Dermis lymphatic vessel endothelial cell (primary cell): ENCODE results near the gene TTYH1. TPM values are rescaled to one million over a fixed set of nuclear protein-coding genes. Genes with fewer than 3 reads are reported as not detected.

Source experiments
- total RNA-seq: library from RNA; depleted of rRNA; stranded (reverse); fragments of >200 nt; gene quantifications from 2 replicates; pipeline ENCODE4 v1.2.1, GENCODE V29; 2014

The TTYH1 gene
- total RNA-seq = not detected in 2 replicates

DNA sequence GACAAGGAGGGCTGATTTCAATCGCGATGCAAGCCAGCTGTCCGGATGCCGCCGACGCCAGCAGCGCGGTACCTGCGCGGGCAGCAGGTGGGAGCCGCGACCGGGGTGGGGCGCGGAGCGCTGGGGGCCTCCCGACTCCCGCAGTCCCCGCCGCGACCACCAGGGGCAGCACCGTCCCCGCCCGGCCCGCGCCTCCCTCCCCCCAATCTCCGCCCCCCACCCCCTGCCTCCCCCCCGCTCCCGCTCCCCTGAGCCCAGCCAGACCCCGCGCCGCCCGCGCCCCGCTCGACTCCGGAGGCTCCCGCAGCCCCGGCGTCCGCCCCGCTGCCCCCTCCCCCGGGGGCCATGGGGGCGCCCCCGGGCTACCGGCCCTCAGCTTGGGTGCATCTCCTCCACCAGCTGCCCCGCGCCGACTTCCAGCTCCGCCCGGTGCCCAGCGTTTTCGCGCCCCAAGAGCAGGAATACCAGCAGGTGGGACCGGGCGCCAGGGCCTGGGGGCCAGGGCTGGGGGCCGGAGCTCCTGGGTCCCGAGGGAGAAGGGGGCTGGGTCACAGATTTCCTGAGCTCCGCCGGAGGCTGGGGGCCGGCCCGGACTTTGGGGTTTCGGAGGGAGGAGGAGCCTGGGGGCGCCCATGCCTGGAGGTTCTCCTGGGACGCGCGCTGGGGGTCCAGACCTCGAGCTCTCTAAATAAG, at the start of gene TTYH1:
TTYH1 (plus strand) TSS at position 257 of the 693 bp plus-strand sequence; CDS start at position 346, 89 bp downstream.

DNA sequence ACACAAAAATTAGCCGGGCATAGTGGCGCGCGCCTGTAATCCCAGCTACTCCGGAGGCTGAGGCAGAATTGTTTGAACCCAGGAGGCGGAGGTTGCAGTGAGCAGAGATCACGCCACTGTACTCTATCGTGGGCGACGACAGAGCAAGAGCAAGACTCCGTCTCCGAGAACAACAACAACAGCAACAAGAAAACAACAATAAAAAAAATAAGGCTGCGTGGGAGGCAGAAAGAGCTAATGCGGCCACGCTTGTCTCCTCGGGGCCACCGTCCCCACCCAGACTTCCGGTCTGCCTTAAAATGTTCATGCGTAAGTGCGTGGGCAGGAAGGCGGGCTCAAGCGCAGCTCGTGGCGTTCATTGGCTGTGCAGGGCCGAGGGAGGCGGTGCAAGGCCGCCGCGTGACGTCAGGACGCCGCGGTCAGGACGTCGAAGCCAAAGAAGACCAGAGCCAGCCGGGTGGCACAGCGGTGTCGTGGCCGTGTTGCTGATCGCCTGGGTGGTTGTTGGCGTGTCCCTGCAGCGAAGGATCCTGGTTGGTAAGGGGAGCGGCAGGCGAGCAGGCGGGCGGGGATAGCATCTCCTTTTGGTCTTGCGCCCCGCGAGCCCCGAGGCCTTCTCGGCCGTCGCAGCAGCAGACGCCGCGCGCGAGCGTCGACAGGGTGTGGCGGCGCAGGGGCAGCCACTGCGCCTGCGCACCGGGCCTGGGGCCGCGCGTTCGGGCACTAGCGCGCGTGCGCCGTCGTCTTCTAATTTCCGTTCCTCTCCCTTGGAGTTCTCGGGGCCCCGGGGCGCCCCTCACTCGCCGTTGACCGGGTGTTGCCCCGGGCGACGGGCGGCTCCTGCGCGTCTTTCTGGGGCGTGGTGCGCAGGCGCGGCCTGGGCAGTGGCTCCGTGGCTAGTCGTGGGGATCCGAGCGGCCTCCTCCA, 33.8 kb downstream of the TTYH1 start, which contains the start of gene LENG8:
LENG8 (plus strand) TSS at position 426 of the 927 bp plus-strand sequence. CDS start 2,146 bp downstream, outside the sequence.

DNA sequence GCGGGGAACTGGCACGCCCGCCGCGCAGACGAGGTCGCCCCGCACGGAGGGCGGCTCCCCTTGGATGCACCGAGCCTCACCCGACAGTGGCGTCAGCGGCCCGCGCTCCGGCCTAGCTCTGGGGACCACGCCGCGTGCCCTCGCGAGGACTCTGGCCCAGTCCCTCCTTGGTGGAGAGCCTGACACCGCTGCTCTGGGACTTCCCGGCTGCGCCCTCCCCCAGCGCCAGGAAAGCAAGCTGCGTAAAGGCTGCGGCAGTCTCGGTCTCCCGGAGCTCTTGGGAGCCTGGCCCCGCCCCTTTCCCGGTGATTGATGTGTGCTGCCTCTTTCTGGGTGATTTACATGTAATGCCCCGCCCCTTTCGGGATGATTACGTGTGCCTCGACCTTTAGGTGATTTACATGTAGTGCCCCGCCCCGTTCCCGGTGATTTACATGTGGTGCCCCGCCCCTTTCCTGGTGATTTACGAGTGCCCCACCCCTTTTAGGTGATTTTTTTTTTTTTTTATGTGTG, 48.3 kb downstream of the TTYH1 start, which contains the start of gene LENG9:
LENG9 (minus strand) TSS at position 248 of the 513 bp plus-strand sequence. CDS start 252 bp downstream, outside the sequence.

DNA sequence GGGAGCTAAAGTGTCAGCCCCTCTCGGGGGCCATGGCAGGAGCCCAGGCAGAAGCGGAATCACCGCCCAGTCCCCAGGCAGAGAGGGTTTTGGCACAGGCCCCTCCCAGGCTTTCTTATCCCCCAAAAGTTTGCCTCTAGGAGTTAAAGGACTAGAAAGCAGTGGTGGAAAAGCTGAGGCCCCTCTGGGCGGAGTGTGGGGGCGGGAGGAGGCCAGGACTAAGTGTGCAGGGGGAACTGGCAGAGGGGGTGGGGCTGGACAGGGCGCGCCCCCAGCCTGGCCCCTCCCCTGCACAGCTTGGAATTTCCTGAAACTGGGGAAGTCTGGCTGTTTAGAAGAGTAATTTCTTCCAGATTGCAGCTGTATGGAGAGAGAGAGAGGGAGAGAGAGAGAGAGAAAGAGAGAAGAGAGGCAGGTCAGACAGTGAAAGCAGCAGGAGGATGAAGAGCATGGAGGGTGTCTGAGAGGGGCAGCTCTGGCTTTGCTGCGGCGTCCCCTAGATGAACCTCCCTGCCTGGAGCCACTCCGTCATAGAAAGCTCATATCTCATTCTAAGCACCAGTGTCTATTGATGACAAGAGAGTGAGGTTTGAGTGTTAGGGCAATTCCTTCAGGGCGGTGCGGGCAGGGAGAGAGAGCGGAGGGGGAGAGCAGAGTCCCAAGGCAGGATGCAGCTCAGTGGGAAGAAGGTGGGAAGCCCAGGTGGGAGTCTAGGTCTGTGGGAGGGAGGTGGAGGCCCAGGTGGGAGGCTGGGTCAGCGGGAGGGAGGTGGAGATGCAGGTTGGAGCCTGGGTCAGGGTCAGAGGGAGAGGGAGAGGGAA, 58.0 kb downstream of the TTYH1 start, which contains the start of gene CDC42EP5:
CDC42EP5 (minus strand) TSS at position 226 of the 821 bp plus-strand sequence. CDS start 7,749 bp downstream, outside the sequence.

Other genes with a start within 250 kb of the TTYH1 start
- 0.34 and 0.54 TPM in 2 replicates for gene TMC4, start 242.3 kb upstream of the TTYH1 start, total RNA-seq
- gene MBOAT7, start 225.9 kb upstream of the TTYH1 start, total RNA-seq = 6.6 and 8.7 TPM in 2 replicates
- 40.1 and 41.5 TPM in 2 replicates for gene TSEN34, start 224.2 kb upstream of the TTYH1 start, total RNA-seq
- gene RPS9, start 214.6 kb upstream of the TTYH1 start, total RNA-seq = 3,120 and 3,598 TPM in 2 replicates
- not detected in 2 replicates for gene LILRB3, start 192.5 kb upstream of the TTYH1 start, total RNA-seq
- not detected in 2 replicates for gene LILRA6, start 172.7 kb upstream of the TTYH1 start, total RNA-seq
- gene LILRB5, start 158.2 kb upstream of the TTYH1 start, total RNA-seq = not detected in 2 replicates
- gene LILRB2, start 134.4 kb upstream of the TTYH1 start, total RNA-seq = not detected in 2 replicates
- gene LILRA5, start 102.3 kb upstream of the TTYH1 start, total RNA-seq = not detected in 2 replicates
- not detected in 2 replicates for gene LILRA4, start 76.3 kb upstream of the TTYH1 start, total RNA-seq
- not detected in 2 replicates for gene LAIR1, start 50.5 kb upstream of the TTYH1 start, total RNA-seq
- gene LENG8, start 33.7 kb downstream of the TTYH1 start, total RNA-seq = 21.0 and 27.4 TPM in 2 replicates
- 6.2 and 6.4 TPM in 2 replicates for gene LENG9, start 48.3 kb downstream of the TTYH1 start, total RNA-seq
- gene CDC42EP5, start 57.8 kb downstream of the TTYH1 start, total RNA-seq = 54.7 and 66.4 TPM in 2 replicates
- gene LAIR2, start 87.4 kb downstream of the TTYH1 start, total RNA-seq = not detected in 2 replicates
- not detected in 2 replicates for gene LILRA2, start 158.3 kb downstream of the TTYH1 start, total RNA-seq
- not detected in 2 replicates for gene LILRA1, start 178.2 kb downstream of the TTYH1 start, total RNA-seq
- under 0.01 TPM in 2 replicates for gene LILRB1, start 215.0 kb downstream of the TTYH1 start, total RNA-seq
- not detected in 2 replicates for gene LILRB4, start 247.5 kb downstream of the TTYH1 start, total RNA-seq